Stomach (tissue), 9 donors: ENCODE measurements around the gene ACAD11. TPM values are rescaled to one million over a fixed set of nuclear protein-coding genes. Genes with fewer than 3 reads are reported as not detected.

ENCODE experiments used
- DNase-seq, 2 donors: peaks; one replicate each; pipeline versions ENCODE4 v3.0.0 to v3.0.0-alpha.2; 2013 to 2019
- H3K27ac ChIP-seq, 5 donors: fragments of 200-600 bp in 4 of 5; sonication (generic) in 4 of 5; one replicate each; pipeline ENCODE4 v1.5.1; 2013 to 2019; ENCODE audit warnings: mild to moderate bottlenecking in 1 of 5, moderate library complexity in 1 of 5
- H3K27me3 ChIP-seq, 3 donors: fragments of 200-600 bp; sonication (generic); one replicate each; pipeline ENCODE4 v1.5.1; 2017 to 2019; ENCODE audit warnings: mixed run types in 1 of 3
- H3K36me3 ChIP-seq, 4 donors: fragments of 200-600 bp; sonication (generic); 1 replicate in 3 of 4; 2 replicates in 1 of 4; pipeline ENCODE4 v1.5.1; 2016 to 2019
- H3K4me1 ChIP-seq, 4 donors: fragments of 200-600 bp; sonication (generic); one replicate each; pipeline ENCODE4 v1.5.1; 2016 to 2019
- H3K4me3 ChIP-seq, 4 donors: fragments of 200-600 bp; sonication (generic) in 3 of 4; one replicate each; pipeline ENCODE4 v1.5.1; 2016 to 2019; ENCODE audit warnings: mild to moderate bottlenecking in 1 of 4
- H3K9me3 ChIP-seq, 4 donors: fragments of 200-600 bp; sonication (generic); one replicate each; pipeline ENCODE4 v1.5.1; 2016 to 2019
- EP300 ChIP-seq: sonication (generic); formaldehyde crosslinking; IDR thresholded peaks from one replicate; pipeline ENCODE4 v1.6.1; 2017; ENCODE audit warnings: antibody characterized with exemption
- POLR2A ChIP-seq, 4 donors: fragments of 450-650 bp; IDR thresholded peaks; one replicate each; pipeline ENCODE4 v1.6.1; 2016; ENCODE audit warnings: antibody characterized with exemption in 4 of 4, control low read depth in 2 of 4, mild to moderate bottlenecking in 1 of 4, moderate library complexity in 1 of 4
- POLR2AphosphoS5 ChIP-seq, 3 donors: sonication (generic); formaldehyde crosslinking; IDR thresholded peaks; one replicate each; pipeline ENCODE4 v1.6.1; 2016; ENCODE audit warnings: antibody characterized with exemption in 3 of 3
- WGBS, 5 donors: extraction: QIAGEN DNeasy Blood & Tissue Kit in 3 of 5; methylation state at CpG; one replicate each; pipeline versions ENCODE4 v1.1.5 to v1.1.7; 2013 to 2018; 5-methylcytosine and 5-hydroxymethylcytosine counted together
- intact Hi-C: fragments of 100-400 bp; cut with DNase I; formaldehyde crosslinking; loops from one replicate; pipeline ENCODE4 v1.15.1; 2023; ENCODE audit warnings: low total_unique reads
- polyA plus RNA-seq, 3 donors: library from polyadenylated mRNA; stranded (reverse); fragments of 200-250 nt; gene quantifications; one replicate each; pipeline ENCODE4 v1.2.3, GENCODE V29; 2013
- total RNA-seq, 5 donors: library from RNA; depleted of rRNA; stranded (reverse); fragments of >200 nt; gene quantifications; one replicate each; pipeline versions ENCODE4 v1.1.0 to v1.2.3, GENCODE V29; 2014 to 2016
- TF ChIP-seq, protein P1 (sequence below), 7 experiments: fragments of 450-650 bp in 4 of 7; fragments of 200-600 bp in 3 of 7; sonication (generic) in 3 of 7; IDR thresholded peaks; one replicate each; pipeline ENCODE4 v1.5.1; 2016 to 2019; ENCODE audit warnings: antibody characterized with exemption in 7 of 7, control low read depth in 2 of 7, mild to moderate bottlenecking in 1 of 7
- donor health status: healthy with polysubstance abuse.
- donor health status: Bipolar disorder and iron deficiency.
- donor health status: healthy.

ACAD11 gene
- total and polyA plus RNA-seq, 8 donors = 2.6 to 137 (median 26.2) TPM

DNA sequence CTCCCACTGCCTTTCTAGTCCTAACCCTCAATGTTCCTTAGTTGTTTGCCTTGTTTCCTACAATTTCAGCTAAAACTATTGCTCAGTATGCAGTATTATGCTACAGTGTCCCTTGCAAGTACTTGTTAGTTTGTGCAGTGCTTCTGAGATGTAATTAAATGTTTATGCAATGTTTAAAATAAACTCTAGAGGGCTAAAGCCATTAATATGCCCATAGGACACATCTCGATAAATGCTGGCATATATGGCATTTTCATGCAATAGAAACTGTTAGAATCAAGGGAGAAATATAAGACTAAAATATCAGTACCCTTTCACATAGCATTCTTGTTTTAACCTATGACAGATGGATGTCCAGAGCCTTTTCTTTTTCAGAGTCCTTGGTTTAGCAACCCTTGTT, 122.3 kb downstream of the ACAD11 start:
- H3K9me3 ChIP-seq = no peaks in the 10 kb centered on the region
- TF ChIP-seq EP300 (no peak), POLR2A (IDR thresholded peaks at IDR 0.05) (no peak), POLR2AphosphoS5 (IDR thresholded peaks at IDR 0.05) (no peak)
- TF ChIP-seq, protein P1, sequence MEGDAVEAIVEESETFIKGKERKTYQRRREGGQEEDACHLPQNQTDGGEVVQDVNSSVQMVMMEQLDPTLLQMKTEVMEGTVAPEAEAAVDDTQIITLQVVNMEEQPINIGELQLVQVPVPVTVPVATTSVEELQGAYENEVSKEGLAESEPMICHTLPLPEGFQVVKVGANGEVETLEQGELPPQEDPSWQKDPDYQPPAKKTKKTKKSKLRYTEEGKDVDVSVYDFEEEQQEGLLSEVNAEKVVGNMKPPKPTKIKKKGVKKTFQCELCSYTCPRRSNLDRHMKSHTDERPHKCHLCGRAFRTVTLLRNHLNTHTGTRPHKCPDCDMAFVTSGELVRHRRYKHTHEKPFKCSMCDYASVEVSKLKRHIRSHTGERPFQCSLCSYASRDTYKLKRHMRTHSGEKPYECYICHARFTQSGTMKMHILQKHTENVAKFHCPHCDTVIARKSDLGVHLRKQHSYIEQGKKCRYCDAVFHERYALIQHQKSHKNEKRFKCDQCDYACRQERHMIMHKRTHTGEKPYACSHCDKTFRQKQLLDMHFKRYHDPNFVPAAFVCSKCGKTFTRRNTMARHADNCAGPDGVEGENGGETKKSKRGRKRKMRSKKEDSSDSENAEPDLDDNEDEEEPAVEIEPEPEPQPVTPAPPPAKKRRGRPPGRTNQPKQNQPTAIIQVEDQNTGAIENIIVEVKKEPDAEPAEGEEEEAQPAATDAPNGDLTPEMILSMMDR (IDR thresholded peaks at IDR 0.05) = no peak
- intact Hi-C loops = loop anchor here (5.0 kb wide), 1 partner anchor 105 kb away; no protein-coding TSS in a partner anchor
- H3K36me3 ChIP-seq = peaks cover 12 to 91% (median 79%) of the 10 kb centered on the region in 4 donors
- no peak overlapping the region for H3K4me3 ChIP-seq
- no peak overlapping the region for H3K27ac ChIP-seq
- WGBS, 5 donors = 72 to 88% (median 86%) methylated on average over 1 of the region's 1 CpG
- no peak for DNase-seq
- peaks cover 0 to 9% (median 0%) of the 10 kb centered on the region in 4 donors for H3K4me1 ChIP-seq
- H3K27me3 ChIP-seq = no peaks in the 10 kb centered on the region

DNA sequence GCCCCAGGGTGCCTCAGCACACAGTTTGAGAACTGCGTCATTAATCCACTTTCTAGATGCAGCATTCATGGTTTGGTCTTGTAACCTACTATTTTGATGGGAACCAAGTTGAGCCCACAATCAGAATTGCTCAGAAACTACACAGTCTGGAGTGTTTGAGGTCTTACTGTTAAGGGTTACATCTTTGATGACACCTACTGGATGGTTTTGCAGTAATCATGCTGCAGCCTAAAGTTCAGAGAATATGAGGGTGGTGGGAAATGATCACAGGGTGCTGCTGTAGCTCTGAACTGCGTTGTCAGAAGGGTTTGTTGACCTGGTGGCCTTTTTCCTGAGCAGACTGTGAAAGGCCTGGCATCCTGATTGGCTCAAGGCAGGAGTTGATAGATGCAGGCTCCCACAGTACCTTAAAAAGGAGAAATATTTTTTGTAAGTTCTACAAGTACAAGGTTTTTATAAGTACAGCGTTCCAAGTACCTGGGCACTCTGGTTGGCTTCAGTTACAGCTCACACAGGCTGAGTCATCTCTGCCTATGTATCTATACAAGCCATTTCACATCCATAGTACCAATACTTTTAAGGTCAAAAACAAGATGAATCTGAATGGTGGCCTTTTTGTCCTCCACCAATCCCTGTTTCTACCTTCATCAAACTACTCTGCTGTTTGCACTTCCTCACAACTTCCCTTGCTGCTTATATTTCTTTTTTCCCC, 123.0 kb downstream of the ACAD11 start:
- peaks cover 0 to 4% (median 0%) of the 10 kb centered on the region in 4 donors for H3K4me1 ChIP-seq
- H3K9me3 ChIP-seq = no peaks in the 10 kb centered on the region
- intact Hi-C loops = loop anchor here (5.0 kb wide), 1 partner anchor 106 kb away; no protein-coding TSS in a partner anchor
- WGBS, 5 donors = 90 to 96% (median 92%) methylated on average over 3 of the region's 3 CpGs
- TF ChIP-seq POLR2A (IDR thresholded peaks at IDR 0.05) = no peak
- TF ChIP-seq EP300 = no peak
- TF ChIP-seq, protein P1 (IDR thresholded peaks at IDR 0.05) = no peak
- no peak for TF ChIP-seq POLR2AphosphoS5 (IDR thresholded peaks at IDR 0.05)
- H3K36me3 ChIP-seq = peaks cover 12 to 89% (median 85%) of the 10 kb centered on the region in 4 donors
- no peaks in the 10 kb centered on the region for H3K27me3 ChIP-seq
- no peak overlapping the region for H3K4me3 ChIP-seq
- peak overlapping the region in 1 of 5 donors; percentile 16 for H3K27ac ChIP-seq
- DNase-seq = no peak

DNA sequence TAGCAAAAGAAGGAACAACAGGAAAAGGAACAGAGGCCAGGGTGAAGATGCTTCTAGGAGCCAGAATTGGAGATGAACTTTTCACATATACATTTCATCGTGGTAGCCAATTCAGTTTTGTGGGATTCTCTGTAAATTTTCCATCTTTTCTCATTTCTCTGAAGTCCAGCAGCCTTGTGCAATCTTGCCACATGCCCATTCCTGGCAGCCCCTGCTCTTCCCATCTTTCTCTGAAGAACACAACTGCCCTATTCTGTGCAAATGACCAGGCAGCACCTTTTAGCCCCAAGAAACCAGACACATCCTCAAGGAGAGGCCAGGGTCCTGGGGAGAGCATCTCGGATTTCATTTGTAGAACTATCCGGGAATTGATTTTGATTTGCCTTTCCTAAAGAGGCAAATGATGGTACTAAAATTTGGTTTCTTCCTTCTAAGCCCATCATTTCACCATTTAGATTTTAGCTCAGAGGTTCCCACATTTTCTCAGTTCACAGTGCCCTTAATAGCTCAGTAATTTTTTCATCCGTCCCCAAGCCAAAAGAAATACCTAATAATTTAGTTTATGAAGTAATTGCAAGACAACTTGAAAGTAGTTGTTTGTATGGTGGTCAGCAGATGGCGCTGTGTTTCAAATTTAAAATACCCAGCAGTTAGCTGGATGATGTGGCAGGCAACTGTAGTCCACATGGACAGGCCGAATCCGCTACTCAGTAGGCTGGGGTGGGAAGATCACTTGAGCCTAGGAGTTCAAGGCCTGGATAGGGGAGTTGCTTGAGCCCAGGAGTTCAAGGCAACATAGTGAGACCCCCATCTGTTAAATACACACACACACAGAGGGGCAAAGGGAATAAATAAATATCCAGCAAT, 123.8 kb downstream of the ACAD11 start:
- peak overlapping the region in 1 of 5 donors; percentile 19 for H3K27ac ChIP-seq
- H3K9me3 ChIP-seq = no peaks in the 10 kb centered on the region
- no peak for TF ChIP-seq POLR2A (IDR thresholded peaks at IDR 0.05)
- TF ChIP-seq, protein P1 (IDR thresholded peaks at IDR 0.05) = peak in 5 of 7 experiments; percentile 28 to 69 (median 61)
- H3K27me3 ChIP-seq = no peaks in the 10 kb centered on the region
- H3K4me1 ChIP-seq = peaks cover 0 to 4% (median 0%) of the 10 kb centered on the region in 4 donors
- H3K36me3 ChIP-seq = peaks cover 12 to 89% (median 87%) of the 10 kb centered on the region in 4 donors
- intact Hi-C loops = loop anchor here (5.0 kb wide), 1 partner anchor 106 kb away; no protein-coding TSS in a partner anchor
- no peak overlapping the region for H3K4me3 ChIP-seq
- peak; percentile 65 to 88 for DNase-seq
- WGBS, 5 donors = 58 to 63% (median 60%) methylated on average over 7 of the region's 7 CpGs

DNA sequence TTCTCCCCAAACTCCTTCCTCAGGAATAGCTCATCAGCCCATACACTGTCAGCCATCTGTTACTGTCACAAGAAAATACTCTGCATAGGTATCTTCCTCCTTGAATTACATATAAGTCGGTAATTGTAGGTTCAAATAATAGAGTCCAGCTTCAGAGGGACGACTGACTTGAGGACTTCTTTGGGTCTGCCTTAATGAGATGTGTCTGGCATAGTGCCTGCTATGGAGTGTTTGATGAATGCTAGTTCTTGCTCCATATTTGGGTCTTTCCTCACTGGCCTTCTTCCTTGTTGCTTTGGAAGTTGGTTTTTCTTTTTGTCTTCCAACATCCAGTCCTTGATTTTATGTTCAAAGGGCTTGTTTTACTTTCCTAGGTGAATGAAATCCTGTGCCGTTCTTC, 129.0 kb downstream of the ACAD11 start:
- no peak for DNase-seq
- intact Hi-C loops = no loop called here
- Histone ChIP-seq H3K9me3 (no peaks in the 10 kb centered on the region), H3K4me3 (no peak overlapping the region), H3K27me3 (no peaks in the 10 kb centered on the region), H3K4me1 (no peaks in the 10 kb centered on the region), H3K27ac (no peak overlapping the region), H3K36me3 (peaks cover 33 to 99% (median 96%) of the 10 kb centered on the region in 4 donors)
- TF ChIP-seq POLR2A (IDR thresholded peaks at IDR 0.05) = no peak
- no peak for TF ChIP-seq EP300
- TF ChIP-seq POLR2AphosphoS5 (IDR thresholded peaks at IDR 0.05) = no peak
- TF ChIP-seq, protein P1 (IDR thresholded peaks at IDR 0.05) = no peak
- 73 to 92% (median 89%) methylated on average over 3 of the region's 3 CpGs for WGBS, 5 donors
